SK-N-SH (cell line): Measurements from ENCODE around the gene COX4I2.

Source experiments
- CHD2 ChIP-seq: fragments of 150-350 bp; IDR thresholded peaks from 2 replicates; pipeline ENCODE4 v1.6.1; 2018; ENCODE audit warnings: low read length; ENCODE audit not compliant: partially characterized antibody
- ELF1 ChIP-seq: IDR thresholded peaks from 2 replicates; pipeline ENCODE4 v1.4.0; 2012
- EP300 ChIP-seq, 2 experiments: IDR thresholded peaks; 2 replicates each; pipeline versions ENCODE4 v1.4.0 to v1.6.1; 2012; ENCODE audit warnings: borderline replicate concordance in 1 of 2, low read depth in 1 of 2, low read length in 1 of 2
- EZH2phosphoT487 ChIP-seq: fragments of 200-600 bp; sonication (generic); IDR thresholded peaks from 2 replicates; pipeline ENCODE4 v1.6.1; 2017; ENCODE audit warnings: low read depth, mixed run types, mild to moderate bottlenecking, antibody characterized with exemption, moderate library complexity, borderline replicate concordance
- POLR2AphosphoS5 ChIP-seq: IDR thresholded peaks from 2 replicates; pipeline ENCODE4 v1.6.1; 2012; ENCODE audit warnings: low read depth, low read length
- RFX5 ChIP-seq: IDR thresholded peaks from 2 replicates; pipeline ENCODE4 v1.6.1; 2012; ENCODE audit warnings: mild to moderate bottlenecking, improper control_type of control experiment, low read length
- RXRA ChIP-seq: IDR thresholded peaks from 2 replicates; pipeline ENCODE4 v1.4.0; 2012; ENCODE audit warnings: low read depth, mild to moderate bottlenecking, borderline replicate concordance
- SMC3 ChIP-seq: IDR thresholded peaks from 2 replicates; pipeline ENCODE4 v1.6.1; 2012; ENCODE audit warnings: low read depth, low read length, improper control_type of control experiment
- YY1 ChIP-seq: IDR thresholded peaks from 2 replicates; pipeline ENCODE4 v1.4.0; 2012; ENCODE audit warnings: low read depth, mild to moderate bottlenecking
- TF ChIP-seq, protein P1 (sequence below): fragments of 150-350 bp; IDR thresholded peaks from 2 replicates; pipeline ENCODE4 v1.6.1; 2017; ENCODE audit warnings: antibody characterized with exemption, low read length, low read depth, borderline replicate concordance
- TF ChIP-seq, protein P2 (sequence below): fragments of 200-600 bp; sonication (generic); IDR thresholded peaks from 2 replicates; pipeline ENCODE4 v1.6.1; 2017; ENCODE audit warnings: antibody characterized with exemption, mild to moderate bottlenecking, moderate library complexity
- TF ChIP-seq, protein P3 (sequence below): IDR thresholded peaks from 2 replicates; pipeline ENCODE4 v1.4.0; 2012; ENCODE audit warnings: low read depth, borderline replicate concordance
- TF ChIP-seq, protein P4 (sequence below): IDR thresholded peaks from 2 replicates; pipeline ENCODE4 v1.4.0; 2012; ENCODE audit warnings: low read depth

DNA sequence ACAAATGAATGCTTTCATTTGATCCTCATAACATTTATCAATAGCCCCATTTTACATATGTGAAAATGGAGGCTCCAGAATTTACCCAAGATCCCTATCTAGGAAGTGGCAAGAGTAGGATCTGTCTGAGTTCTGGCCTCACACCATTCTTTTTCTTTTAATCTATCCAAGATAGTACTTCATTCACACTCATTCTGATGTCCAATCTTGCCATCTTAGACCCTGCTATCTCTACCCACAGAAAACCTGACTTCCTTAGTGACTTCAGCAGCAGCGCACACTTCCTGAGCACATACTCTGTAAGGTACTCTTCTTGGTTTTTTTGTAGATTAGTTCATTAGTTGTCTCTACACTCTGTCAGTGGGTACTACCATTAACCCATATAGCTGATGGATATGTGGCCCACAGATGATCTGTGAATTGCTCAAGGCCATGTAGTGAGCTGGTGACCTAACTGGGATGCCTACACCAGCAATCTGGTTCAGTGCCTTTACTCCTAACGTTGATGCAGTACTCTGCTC, 36.3 kb downstream of the COX4I2 start:
- TF ChIP-seq RFX5 (no peak), POLR2AphosphoS5 (no peak), YY1 (no peak), RXRA (no peak), SMC3 (no peak), CHD2 (no peak), EP300 (IDR thresholded peaks at IDR 0.05; ENCODE audit: borderline replicate concordance in 1 of 2, low read depth in 1 of 2, low read length in 1 of 2) (no peak), ELF1 (no peak), EZH2phosphoT487 (no peak)
- TF ChIP-seq, protein P1, sequence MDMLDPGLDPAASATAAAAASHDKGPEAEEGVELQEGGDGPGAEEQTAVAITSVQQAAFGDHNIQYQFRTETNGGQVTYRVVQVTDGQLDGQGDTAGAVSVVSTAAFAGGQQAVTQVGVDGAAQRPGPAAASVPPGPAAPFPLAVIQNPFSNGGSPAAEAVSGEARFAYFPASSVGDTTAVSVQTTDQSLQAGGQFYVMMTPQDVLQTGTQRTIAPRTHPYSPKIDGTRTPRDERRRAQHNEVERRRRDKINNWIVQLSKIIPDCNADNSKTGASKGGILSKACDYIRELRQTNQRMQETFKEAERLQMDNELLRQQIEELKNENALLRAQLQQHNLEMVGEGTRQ: no peak
- TF ChIP-seq, protein P2, sequence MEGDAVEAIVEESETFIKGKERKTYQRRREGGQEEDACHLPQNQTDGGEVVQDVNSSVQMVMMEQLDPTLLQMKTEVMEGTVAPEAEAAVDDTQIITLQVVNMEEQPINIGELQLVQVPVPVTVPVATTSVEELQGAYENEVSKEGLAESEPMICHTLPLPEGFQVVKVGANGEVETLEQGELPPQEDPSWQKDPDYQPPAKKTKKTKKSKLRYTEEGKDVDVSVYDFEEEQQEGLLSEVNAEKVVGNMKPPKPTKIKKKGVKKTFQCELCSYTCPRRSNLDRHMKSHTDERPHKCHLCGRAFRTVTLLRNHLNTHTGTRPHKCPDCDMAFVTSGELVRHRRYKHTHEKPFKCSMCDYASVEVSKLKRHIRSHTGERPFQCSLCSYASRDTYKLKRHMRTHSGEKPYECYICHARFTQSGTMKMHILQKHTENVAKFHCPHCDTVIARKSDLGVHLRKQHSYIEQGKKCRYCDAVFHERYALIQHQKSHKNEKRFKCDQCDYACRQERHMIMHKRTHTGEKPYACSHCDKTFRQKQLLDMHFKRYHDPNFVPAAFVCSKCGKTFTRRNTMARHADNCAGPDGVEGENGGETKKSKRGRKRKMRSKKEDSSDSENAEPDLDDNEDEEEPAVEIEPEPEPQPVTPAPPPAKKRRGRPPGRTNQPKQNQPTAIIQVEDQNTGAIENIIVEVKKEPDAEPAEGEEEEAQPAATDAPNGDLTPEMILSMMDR: no peak
- TF ChIP-seq, protein P3, sequence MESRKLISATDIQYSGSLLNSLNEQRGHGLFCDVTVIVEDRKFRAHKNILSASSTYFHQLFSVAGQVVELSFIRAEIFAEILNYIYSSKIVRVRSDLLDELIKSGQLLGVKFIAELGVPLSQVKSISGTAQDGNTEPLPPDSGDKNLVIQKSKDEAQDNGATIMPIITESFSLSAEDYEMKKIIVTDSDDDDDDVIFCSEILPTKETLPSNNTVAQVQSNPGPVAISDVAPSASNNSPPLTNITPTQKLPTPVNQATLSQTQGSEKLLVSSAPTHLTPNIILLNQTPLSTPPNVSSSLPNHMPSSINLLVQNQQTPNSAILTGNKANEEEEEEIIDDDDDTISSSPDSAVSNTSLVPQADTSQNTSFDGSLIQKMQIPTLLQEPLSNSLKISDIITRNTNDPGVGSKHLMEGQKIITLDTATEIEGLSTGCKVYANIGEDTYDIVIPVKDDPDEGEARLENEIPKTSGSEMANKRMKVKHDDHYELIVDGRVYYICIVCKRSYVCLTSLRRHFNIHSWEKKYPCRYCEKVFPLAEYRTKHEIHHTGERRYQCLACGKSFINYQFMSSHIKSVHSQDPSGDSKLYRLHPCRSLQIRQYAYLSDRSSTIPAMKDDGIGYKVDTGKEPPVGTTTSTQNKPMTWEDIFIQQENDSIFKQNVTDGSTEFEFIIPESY: no peak
- TF ChIP-seq, protein P4, sequence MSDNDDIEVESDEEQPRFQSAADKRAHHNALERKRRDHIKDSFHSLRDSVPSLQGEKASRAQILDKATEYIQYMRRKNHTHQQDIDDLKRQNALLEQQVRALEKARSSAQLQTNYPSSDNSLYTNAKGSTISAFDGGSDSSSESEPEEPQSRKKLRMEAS: no peak
